ENCODE results near the gene DDX4.

- TF ChIP-seq EZH2 (IDR thresholded peaks at IDR 0.05; ENCODE audit: borderline replicate concordance, low read depth, low read length, poor library complexity, severe bottlenecking) = no peak
- no peak for TF ChIP-seq CTCF (conservative IDR thresholded peaks at IDR 0.05; ENCODE audit: low read depth, low read length)
Measured at GRCh38 chr5:55865831-55866230, 128.0 kb downstream of the DDX4 start.

Measured in A673 (cell line).